ENCODE data around the gene CBX8.

CBX8 gene

GRCh38 chr17:79794659-79795511 is 2.0 kb downstream of the CBX8 start:
- no peak for DNase-seq (ENCODE audit: low read depth in 2 of 2, low spot score in 1 of 2)

GRCh38 chr17:79793924-79794304 is 3.0 kb downstream of the CBX8 start:
- DNase-seq (ENCODE audit: low read depth in 2 of 2, low spot score in 1 of 2): no peak

- no peak for DNase-seq (ENCODE audit: low read depth in 2 of 2, low spot score in 1 of 2)
These were observed 3.6 kb downstream of the CBX8 start for GRCh38 chr17:79792984-79793923.

- no peak for DNase-seq (ENCODE audit: low read depth in 2 of 2, low spot score in 1 of 2)
These were observed 4.5 kb downstream of the CBX8 start for GRCh38 chr17:79792341-79792871.

- DNase-seq (ENCODE audit: low read depth in 2 of 2, low spot score in 1 of 2): no peak
These were observed 5.1 kb downstream of the CBX8 start for GRCh38 chr17:79791735-79792161.

- DNase-seq (ENCODE audit: low read depth in 2 of 2, low spot score in 1 of 2): no peak
These were observed 5.8 kb downstream of the CBX8 start for GRCh38 chr17:79790805-79791734.

GRCh38 chr17:79789943-79790804 is 6.7 kb downstream of the CBX8 start:
- DNase-seq (ENCODE audit: low read depth in 2 of 2, low spot score in 1 of 2): no peak

GRCh38 chr17:79788989-79789942 is 7.6 kb downstream of the CBX8 start:
- no peak for DNase-seq (ENCODE audit: low read depth in 2 of 2, low spot score in 1 of 2)

GRCh38 chr17:79788455-79788854 is 8.4 kb downstream of the CBX8 start:
- no peak for DNase-seq (ENCODE audit: low read depth in 2 of 2, low spot score in 1 of 2)

- no peak for DNase-seq (ENCODE audit: low read depth in 2 of 2, low spot score in 1 of 2)
These were observed 9.8 kb downstream of the CBX8 start for GRCh38 chr17:79786930-79787643.

GRCh38 chr17:79785900-79786810 is 10.7 kb downstream of the CBX8 start:
- DNase-seq (ENCODE audit: low read depth in 2 of 2, low spot score in 1 of 2): no peak

- no peak for DNase-seq (ENCODE audit: low read depth in 2 of 2, low spot score in 1 of 2)
These were observed 11.6 kb downstream of the CBX8 start for GRCh38 chr17:79785017-79785899.

GRCh38 chr17:79784353-79785016 is 12.4 kb downstream of the CBX8 start:
- no peak for DNase-seq (ENCODE audit: low read depth in 2 of 2, low spot score in 1 of 2)

GRCh38 chr17:79783891-79784290 is 13.0 kb downstream of the CBX8 start:
- DNase-seq (ENCODE audit: low read depth in 2 of 2, low spot score in 1 of 2): no peak

All from stimulated activated CD8-positive, alpha-beta memory T cell treated with anti-CD3 and anti-CD28 coated beads, Interleukin-4, amount 100 ng/mL, for 4 hours (primary cell).